GM10266 (cell line): ENCODE measurements around the gene ITGA4.
"Not testable (repeated sequence)": the region's sequence is repeated elsewhere in the genome, so short reads cannot be mapped to it uniquely, and the experiment has no call there.

Experiments used
- DNase-seq: peaks from one replicate; pipeline ENCODE4 v3.0.0; 2012; ENCODE audit errors: extremely low spot score
- TF ChIP-seq, protein P1 (sequence below): IDR thresholded peaks from 2 replicates; pipeline ENCODE4 v1.5.1; 2012; ENCODE audit warnings: mild to moderate bottlenecking, low read depth; ENCODE audit not compliant: control insufficient read depth, insufficient read depth; ENCODE audit errors: missing control alignments

ITGA4 gene

DNA sequence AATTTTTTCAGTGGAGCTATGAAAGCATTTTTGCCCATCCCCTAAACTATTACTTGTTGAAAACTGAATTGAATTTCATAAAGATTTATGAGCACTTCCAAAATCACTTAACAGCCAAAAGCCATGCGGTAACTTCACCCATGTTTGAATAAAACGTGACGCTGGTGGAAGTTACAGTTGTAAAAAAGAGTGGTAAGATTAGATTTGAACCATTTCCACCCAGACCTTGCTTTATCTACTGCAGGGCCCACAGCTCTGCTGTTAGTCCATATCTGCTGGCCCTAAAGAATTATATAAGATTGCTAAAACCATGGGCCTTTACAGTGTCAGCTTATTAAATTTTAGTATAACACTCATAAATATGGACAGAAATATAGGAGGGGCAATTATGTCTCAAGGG is 15.5 kb upstream of the ITGA4 start:
- TF ChIP-seq, protein P1, sequence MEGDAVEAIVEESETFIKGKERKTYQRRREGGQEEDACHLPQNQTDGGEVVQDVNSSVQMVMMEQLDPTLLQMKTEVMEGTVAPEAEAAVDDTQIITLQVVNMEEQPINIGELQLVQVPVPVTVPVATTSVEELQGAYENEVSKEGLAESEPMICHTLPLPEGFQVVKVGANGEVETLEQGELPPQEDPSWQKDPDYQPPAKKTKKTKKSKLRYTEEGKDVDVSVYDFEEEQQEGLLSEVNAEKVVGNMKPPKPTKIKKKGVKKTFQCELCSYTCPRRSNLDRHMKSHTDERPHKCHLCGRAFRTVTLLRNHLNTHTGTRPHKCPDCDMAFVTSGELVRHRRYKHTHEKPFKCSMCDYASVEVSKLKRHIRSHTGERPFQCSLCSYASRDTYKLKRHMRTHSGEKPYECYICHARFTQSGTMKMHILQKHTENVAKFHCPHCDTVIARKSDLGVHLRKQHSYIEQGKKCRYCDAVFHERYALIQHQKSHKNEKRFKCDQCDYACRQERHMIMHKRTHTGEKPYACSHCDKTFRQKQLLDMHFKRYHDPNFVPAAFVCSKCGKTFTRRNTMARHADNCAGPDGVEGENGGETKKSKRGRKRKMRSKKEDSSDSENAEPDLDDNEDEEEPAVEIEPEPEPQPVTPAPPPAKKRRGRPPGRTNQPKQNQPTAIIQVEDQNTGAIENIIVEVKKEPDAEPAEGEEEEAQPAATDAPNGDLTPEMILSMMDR = no peak
- no peak for DNase-seq

DNA sequence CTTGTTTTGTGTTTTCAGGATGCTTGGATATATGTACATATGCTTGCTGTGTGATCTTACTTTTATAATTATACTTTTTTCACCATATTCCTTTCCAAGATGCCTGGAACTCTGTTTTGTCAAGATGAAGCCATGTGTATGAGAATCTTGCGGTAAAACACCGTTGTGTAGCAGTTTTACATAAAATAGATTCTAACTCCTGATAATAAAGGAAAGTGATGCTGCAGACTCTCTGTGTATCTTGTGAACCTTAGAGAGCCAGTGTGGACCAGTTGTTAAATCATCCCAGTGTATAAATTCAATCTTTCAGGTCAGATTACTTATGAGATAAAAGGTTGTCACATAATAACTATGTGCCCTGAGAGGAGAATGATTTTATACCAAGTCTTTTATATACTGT is 12.5 kb upstream of the ITGA4 start:
- no peak for DNase-seq
- TF ChIP-seq, protein P1 = no peak

DNA sequence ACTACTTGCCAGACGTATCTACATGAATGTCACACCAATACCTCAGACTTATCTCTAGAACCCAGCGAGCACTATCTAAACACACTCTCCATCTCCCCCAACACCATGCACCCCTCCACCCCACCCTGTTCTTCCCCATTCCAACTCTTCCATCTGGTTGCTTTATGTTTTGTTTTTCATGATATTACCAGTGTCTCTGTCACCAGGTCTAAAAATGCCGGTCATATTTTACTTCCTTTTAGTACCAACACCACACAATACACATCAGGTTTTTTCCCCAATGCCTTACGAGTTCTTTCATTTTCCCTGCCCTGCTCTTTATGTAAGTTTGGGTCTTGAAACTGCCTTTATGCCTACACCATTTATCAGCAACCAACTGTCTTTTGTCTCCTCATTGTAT is 10.2 kb upstream of the ITGA4 start:
- DNase-seq = no peak
- TF ChIP-seq, protein P1 = no peak

DNA sequence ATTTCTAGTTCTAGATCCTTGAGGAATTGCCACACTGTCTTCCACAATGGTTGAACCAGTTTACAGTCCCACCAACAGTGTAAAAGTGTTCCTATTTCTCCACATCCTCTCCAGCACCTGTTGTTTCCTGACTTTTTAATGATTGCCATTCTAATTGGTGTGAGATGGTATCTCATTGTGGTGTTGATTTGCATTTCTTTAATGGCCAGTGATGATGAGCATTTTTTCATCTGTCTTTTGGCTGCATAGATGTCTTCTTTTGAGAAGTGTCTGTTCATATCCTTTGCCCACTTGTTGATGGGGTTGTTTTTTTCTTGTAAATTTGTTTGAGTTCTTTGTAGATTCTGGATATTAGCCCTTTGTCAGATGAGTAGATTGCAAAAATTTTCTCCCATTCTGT is 7.9 kb upstream of the ITGA4 start:
- DNase-seq = not testable (repeated sequence)

DNA sequence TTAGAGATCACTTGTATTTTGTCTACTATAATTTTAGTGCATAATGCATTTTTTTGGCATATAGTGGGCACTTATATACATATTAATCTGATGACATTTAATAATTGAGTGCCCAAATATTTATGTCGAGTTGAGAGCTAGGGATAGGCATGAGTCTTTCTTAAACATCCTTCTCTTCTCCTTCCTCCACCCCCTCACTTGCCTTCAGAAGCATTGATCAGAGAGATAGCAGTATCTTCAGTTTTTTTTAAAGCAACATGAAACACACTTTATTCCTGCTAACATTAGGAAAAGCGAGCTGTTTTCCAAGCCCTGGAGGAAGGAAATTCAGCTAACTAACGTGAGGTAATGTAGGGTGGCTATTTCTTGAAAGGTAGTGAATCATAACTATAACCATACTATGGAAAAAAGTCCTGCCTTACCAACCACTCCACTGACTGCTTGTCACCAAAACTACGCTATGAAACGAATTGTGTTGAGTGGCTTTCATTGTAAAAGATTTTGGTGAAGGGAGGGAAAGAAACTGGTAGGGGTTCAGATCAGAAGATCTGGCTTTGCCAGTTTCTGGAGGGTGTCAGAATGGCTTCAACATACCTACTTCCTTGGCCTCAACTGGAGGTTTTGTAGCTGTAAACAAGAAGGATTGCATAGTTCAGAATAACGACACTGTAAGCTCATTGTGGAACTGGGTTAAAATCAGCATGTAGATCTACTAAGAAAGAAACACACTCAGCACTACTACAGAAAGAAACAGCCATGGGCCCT is 2.3 kb upstream of the ITGA4 start:
- no peak for DNase-seq
- TF ChIP-seq, protein P1 = no peak

DNA sequence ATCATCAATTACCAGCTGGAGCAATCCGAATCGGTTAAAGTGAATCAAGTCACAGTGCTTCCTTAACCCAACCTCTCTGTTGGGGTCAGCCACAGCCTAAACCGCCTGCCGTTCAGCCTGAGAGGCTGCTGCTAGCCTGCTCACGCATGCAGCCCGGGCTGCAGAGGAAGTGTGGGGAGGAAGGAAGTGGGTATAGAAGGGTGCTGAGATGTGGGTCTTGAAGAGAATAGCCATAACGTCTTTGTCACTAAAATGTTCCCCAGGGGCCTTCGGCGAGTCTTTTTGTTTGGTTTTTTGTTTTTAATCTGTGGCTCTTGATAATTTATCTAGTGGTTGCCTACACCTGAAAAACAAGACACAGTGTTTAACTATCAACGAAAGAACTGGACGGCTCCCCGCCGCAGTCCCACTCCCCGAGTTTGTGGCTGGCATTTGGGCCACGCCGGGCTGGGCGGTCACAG is 496 bp upstream of the ITGA4 start:
- peak; percentile 59 for DNase-seq
- TF ChIP-seq, protein P1 = no peak

DNA sequence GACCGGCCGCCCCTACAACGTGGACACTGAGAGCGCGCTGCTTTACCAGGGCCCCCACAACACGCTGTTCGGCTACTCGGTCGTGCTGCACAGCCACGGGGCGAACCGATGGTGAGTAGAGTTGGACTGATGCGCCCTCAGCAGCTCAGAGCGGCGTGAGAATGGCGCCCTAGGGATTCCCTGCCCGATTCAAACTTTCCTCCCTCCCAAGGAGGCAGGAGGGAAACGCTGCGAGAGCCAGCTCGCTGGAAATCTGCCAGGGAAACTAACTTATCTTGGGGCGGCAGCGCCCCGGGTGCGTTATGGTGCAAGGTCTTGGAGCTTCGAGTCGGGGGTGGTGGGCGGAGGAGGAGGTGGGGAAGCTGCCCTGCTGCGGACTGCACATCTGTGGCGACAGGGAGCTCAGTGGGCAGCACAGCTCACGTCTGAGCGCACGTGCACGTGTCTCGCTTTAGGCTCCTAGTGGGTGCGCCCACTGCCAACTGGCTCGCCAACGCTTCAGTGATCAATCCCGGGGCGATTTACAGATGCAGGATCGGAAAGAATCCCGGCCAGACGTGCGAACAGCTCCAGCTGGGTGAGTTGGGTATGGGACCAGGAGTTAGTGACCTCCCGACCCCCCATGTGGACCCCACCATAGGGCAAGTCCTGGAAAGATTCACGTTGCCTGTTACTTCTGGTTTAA is 697 bp downstream of the ITGA4 start:
- peak; percentile 46 for DNase-seq
- TF ChIP-seq, protein P1 = no peak

DNA sequence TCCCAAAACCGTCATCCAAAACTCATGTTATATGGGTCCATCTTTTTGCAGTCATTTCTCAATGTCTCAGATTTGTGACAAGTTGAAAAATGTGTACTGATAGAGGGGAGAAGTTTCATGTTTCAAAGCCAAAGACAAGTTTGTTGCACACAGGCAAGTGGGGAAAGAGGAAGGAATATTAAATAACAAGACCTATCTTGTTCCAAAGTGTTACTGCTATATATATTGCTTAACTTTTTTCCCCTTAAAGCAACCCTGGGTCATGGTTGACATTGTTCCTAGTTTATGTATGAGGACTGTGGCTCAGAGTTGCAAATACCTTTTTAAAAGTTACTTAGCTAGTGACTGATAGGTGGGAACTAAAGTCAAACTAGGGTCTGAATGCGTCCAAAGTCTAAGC is 1.7 kb downstream of the ITGA4 start:
- TF ChIP-seq, protein P1 = no peak
- DNase-seq = no peak
